Cardiac muscle cell (in vitro differentiated cells and primary cell): ENCODE results near the gene SP140. TPM values are rescaled to one million over a fixed set of nuclear protein-coding genes. Genes with fewer than 3 reads are reported as not detected.
"Not testable (repeated sequence)": the region's sequence is repeated elsewhere in the genome, so short reads cannot be mapped to it uniquely, and the experiment has no call there.

ENCODE experiments used
- DNase-seq, 2 donors: peaks; one replicate each; pipeline versions ENCODE4 v3.0.0 to v3.0.0-alpha.2; 2010 to 2017; ENCODE audit warnings: low read depth in 1 of 2, low spot score in 1 of 2
- H3K27ac ChIP-seq: fragments of 200-600 bp; sonication (generic); 2 replicates; pipeline ENCODE4 v1.5.1; 2016
- H3K27me3 ChIP-seq: fragments of 200-600 bp; sonication (generic); 2 replicates; pipeline ENCODE4 v1.6.0; 2016; ENCODE audit warnings: control low read depth
- H3K36me3 ChIP-seq: fragments of 200-600 bp; sonication (generic); 2 replicates; pipeline ENCODE4 v1.5.1; 2016; ENCODE audit warnings: control low read depth
- H3K4me1 ChIP-seq: fragments of 200-600 bp; sonication (generic); 2 replicates; pipeline ENCODE4 v1.8.1; 2017; ENCODE audit warnings: low read depth, mild to moderate bottlenecking, mixed run types
- H3K4me3 ChIP-seq: fragments of 200-600 bp; sonication (generic); 2 replicates; pipeline ENCODE4 v1.5.1; 2016; ENCODE audit warnings: mild to moderate bottlenecking
- H3K9me3 ChIP-seq: fragments of 200-600 bp; sonication (generic); 2 replicates; pipeline ENCODE4 v1.5.1; 2017; ENCODE audit warnings: low read depth, mild to moderate bottlenecking, control low read depth
- polyA plus RNA-seq: library from polyadenylated mRNA; unstranded; fragments of >200 nt; fragmentation: Nextera tagmentation; extraction: Ambion mirVana; gene quantifications from 2 replicates; pipeline ENCODE4 v1.2.1, GENCODE V29; 2016
- total RNA-seq: library from RNA; depleted of rRNA; stranded (reverse); fragments of >200 nt; gene quantifications from 2 replicates; pipeline ENCODE4 v1.2.3, GENCODE V29; 2016
- TF ChIP-seq, protein P1 (sequence below): IDR thresholded peaks from 2 replicates; pipeline ENCODE4 v1.5.1; 2012; ENCODE audit warnings: low read depth, mild to moderate bottlenecking, low read length

The SP140 gene
- total and polyA plus RNA-seq, 2 experiments from 2014 or later: 0.12 to 0.53 TPM

DNA sequence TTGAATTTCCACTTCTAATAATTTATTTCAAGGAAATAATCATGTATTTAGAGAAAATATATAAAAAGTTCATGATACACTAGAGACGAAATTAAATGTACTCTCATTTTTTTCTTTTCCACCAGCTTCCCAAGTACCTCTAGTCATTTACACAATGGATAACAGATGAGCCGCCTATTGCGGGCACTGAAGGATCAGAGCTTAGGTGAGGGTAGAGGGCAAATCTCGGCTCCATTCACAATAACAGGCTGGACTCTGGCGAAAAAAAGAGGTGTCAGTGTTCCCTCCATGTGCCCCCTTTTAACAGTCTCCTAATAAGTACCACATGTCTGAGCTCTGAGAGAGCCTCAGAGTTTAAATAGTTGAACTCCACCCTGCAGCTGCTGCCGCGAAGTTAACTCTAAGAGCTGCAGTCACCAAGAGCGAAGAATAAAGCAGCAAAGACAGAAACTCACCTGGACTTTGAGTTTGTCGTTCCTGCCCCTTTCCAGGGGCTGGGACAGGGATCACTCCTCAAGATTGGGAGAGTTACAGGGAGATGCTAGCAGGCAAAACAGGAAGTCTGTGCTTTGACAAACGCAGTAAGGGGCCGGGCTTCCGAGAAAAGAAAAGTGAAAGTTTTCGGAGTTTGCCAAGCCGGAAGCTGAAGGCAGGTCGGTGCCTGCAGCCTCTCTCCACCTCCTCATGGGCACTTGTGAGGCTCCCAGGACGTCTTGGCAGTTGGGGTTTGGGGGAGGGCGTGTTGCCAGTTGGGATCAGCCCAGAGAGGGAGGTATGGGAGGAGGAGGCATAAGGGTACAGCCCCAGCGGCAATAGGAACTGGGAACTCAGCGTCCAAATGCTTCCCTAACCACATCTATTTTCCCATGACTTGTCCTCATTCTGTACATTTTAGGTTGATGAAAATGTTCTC lies 5.9 kb upstream of the SP140 start, which contains the start of gene SP110:
Gene SP110, minus strand, starts transcription at position 566 of the 913 bp plus-strand sequence. CDS start 3,057 bp downstream, outside the sequence.
- TF ChIP-seq, protein P1, sequence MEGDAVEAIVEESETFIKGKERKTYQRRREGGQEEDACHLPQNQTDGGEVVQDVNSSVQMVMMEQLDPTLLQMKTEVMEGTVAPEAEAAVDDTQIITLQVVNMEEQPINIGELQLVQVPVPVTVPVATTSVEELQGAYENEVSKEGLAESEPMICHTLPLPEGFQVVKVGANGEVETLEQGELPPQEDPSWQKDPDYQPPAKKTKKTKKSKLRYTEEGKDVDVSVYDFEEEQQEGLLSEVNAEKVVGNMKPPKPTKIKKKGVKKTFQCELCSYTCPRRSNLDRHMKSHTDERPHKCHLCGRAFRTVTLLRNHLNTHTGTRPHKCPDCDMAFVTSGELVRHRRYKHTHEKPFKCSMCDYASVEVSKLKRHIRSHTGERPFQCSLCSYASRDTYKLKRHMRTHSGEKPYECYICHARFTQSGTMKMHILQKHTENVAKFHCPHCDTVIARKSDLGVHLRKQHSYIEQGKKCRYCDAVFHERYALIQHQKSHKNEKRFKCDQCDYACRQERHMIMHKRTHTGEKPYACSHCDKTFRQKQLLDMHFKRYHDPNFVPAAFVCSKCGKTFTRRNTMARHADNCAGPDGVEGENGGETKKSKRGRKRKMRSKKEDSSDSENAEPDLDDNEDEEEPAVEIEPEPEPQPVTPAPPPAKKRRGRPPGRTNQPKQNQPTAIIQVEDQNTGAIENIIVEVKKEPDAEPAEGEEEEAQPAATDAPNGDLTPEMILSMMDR: no peak
- H3K4me3 ChIP-seq: peak within 1 kb of the TSS; percentile 24
- no peaks in the 10 kb centered on the region for H3K4me1 ChIP-seq
- peak; percentile 45 to 97 for DNase-seq
- H3K9me3 ChIP-seq: no peaks in the 10 kb centered on the region
- no peak within 1 kb of the TSS for H3K27ac ChIP-seq
- no peaks in the 10 kb centered on the region for H3K27me3 ChIP-seq
- no peaks in the 10 kb centered on the region for H3K36me3 ChIP-seq

DNA sequence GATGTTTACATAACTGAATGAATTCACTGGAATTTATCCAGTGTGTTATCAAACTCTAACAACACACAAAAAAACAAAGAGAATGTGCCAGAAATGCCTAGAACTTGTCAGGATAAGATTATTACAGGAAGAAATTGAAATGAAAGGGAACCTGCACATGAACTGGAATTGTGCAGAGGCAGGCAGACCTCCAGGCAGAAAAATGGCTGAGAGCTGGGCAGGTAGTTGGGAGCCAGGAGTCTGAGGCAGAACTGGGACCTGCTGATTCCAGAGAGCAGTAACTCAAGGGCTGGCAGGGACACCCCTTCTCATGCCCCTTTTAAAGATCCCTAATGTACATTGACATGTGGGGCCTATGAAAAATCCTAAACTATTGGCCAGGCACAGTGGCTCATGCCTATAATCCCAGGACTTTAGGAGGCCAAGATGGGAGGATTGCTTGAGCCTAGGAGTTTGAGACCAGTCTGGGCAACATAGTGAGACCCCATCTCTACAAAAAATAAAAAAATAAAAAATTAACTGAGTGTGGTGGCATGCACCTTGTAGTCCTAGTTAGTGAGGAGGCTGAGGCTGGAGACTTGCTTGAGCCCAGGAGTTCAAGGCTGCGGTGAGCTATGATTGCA lies 5.1 kb upstream of the SP140 start:
- TF ChIP-seq, protein P1: no peak
- Histone ChIP-seq H3K36me3 (no peaks in the 10 kb centered on the region), H3K27ac (no peak overlapping the region), H3K4me3 (peak overlapping the region; percentile 24), H3K9me3 (no peaks in the 10 kb centered on the region), H3K4me1 (no peaks in the 10 kb centered on the region), H3K27me3 (no peaks in the 10 kb centered on the region)
- DNase-seq: no peak

DNA sequence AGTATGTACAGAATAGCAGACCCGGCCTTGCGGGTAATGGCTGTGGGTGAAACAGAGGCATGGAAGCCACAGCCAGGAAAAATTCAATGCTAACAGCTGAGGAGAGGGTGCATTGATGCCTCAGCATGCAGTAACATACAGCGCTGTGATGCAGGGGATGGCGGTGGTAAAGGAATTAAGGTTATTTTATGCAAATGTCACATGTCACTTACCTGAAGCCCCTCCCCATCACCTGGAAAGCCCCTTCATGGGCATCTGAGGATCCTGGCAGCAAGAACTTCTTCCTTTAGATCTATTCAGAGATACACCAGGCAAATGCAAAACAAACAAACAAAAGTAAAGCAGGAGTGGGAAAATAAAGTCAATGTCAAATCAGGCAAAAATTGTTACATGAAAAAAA lies 4.0 kb upstream of the SP140 start:
- Histone ChIP-seq H3K27ac (no peak overlapping the region), H3K4me3 (no peak overlapping the region), H3K9me3 (no peaks in the 10 kb centered on the region), H3K4me1 (no peaks in the 10 kb centered on the region), H3K36me3 (no peaks in the 10 kb centered on the region), H3K27me3 (no peaks in the 10 kb centered on the region)
- TF ChIP-seq, protein P1: no peak
- DNase-seq: no peak

DNA sequence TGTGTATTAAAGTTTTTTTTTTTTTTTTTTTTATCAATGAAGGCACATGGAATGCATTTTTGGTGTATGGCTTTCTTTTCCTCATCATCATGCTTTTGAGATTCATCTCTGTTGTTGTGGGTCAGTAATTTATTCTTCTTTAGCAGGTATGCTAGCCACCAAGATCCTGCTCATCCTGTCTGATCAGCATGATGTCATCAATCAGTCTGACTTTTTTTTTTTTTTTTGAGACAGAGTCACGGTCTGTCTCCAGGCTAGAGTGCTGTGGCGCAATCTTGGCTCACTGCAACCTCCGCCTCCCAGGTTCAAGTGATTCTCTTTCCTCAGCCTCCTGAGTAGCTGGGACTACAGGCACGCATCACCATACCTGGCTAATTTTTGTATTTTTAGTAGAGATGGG lies 2.7 kb upstream of the SP140 start:
- H3K4me1 ChIP-seq, H3K27ac ChIP-seq, H3K4me3 ChIP-seq, H3K9me3 ChIP-seq, H3K36me3 ChIP-seq, H3K27me3 ChIP-seq, DNase-seq: not testable (repeated sequence)

DNA sequence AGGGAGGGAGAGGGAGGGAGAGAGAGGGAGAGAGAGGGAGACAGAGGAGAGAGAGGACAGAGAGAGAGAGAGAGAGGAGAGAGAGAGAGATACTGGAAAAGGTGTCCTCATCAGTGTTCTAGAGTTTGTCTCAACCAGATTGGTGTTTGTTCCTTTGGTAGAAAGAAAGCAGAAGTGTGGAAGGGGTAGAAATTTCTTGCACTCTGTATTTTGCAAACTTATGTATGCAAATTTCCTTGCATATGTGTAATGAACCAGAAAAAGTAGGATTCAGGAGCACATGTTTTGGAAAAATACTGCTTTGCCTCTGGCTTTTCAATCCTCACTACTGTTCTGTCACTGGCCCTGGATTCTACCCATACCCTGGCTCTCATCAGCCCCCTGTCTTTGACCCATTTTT lies 1.1 kb upstream of the SP140 start:
- TF ChIP-seq, protein P1: no peak
- no peak overlapping the region for H3K4me3 ChIP-seq
- H3K4me1 ChIP-seq: no peaks in the 10 kb centered on the region
- H3K36me3 ChIP-seq: no peaks in the 10 kb centered on the region
- H3K9me3 ChIP-seq: no peaks in the 10 kb centered on the region
- H3K27me3 ChIP-seq: no peaks in the 10 kb centered on the region
- no peak overlapping the region for H3K27ac ChIP-seq
- DNase-seq: no peak

DNA sequence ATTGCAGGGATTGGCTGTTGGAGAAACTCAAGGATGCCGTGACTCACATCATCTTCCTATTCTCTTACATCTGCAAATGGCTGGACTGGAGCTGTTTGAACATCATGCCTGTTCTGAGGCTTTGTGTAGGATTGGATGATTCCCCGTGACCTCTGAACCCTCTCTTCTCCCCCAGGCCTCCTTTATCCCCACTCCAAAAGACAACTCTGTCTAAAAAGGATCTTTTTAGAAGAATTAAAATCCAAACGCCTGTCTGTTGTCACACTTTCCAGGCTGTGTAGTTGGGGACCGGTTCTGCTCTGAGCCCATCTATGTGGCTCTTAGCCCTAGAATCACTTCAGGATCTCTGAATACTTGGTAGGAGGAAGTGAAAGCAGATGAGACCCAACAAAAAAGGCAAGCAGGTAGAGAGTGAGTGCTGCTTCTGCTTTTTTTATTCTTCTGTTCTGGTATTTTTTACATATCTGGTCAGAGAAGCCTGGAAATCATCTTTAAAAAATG lies 565 bp downstream of the SP140 start:
- TF ChIP-seq, protein P1: no peak

More for the DNA sequence above, 565 bp downstream of the SP140 start:
- no peak for DNase-seq
- H3K4me1 ChIP-seq: no peaks in the 10 kb centered on the region
- no peaks in the 10 kb centered on the region for H3K27me3 ChIP-seq
- no peak overlapping the region for H3K27ac ChIP-seq
- no peak overlapping the region for H3K4me3 ChIP-seq
- no peaks in the 10 kb centered on the region for H3K36me3 ChIP-seq
- no peaks in the 10 kb centered on the region for H3K9me3 ChIP-seq
